AG09319 (cell line): ENCODE measurements around the gene TATDN2.

Source experiments
- DNase-seq: peaks from one replicate; pipeline ENCODE4 v3.0.0-alpha.2; 2010; ENCODE audit warnings: low read depth; ENCODE audit errors: extremely low read depth
- CTCF ChIP-seq: IDR thresholded peaks from 2 replicates; pipeline ENCODE4 v1.5.1; 2011; ENCODE audit warnings: low read depth, mild to moderate bottlenecking, inconsistent platforms, low read length, moderate library complexity

The TATDN2 gene

GRCh38 chr3:10248984-10249748 is 907 bp downstream of the TATDN2 start:
- DNase-seq: no peak
- TF ChIP-seq CTCF: no peak

- TF ChIP-seq CTCF: no peak
- no peak for DNase-seq
Measured at GRCh38 chr3:10249833-10250232, 1.6 kb downstream of the TATDN2 start.

GRCh38 chr3:10251006-10251405 is 2.7 kb downstream of the TATDN2 start:
- no peak for TF ChIP-seq CTCF
- no peak for DNase-seq

- no peak for DNase-seq
- no peak for TF ChIP-seq CTCF
Measured at GRCh38 chr3:10253731-10254130, 5.5 kb downstream of the TATDN2 start.

- DNase-seq: no peak
- no peak for TF ChIP-seq CTCF
Measured at GRCh38 chr3:10255835-10256234, 7.6 kb downstream of the TATDN2 start.

- TF ChIP-seq CTCF: no peak
- DNase-seq: no peak
Measured at GRCh38 chr3:10259036-10259435, 10.8 kb downstream of the TATDN2 start.

- no peak for TF ChIP-seq CTCF
- no peak for DNase-seq
Measured at GRCh38 chr3:10259798-10260197, 11.5 kb downstream of the TATDN2 start.
